A673 (cell line): ENCODE measurements around the gene FAM180B. TPM values are rescaled to one million over a fixed set of nuclear protein-coding genes. Genes with fewer than 3 reads are reported as not detected.

ENCODE experiments used
- BruUV-seq: library from RNA; stranded (reverse); fragments of 400-500 nt; replicated peaks from 2 replicates; lab custom pipeline; 2021; lab: Mats Ljungman, UMichigan
- CTCF ChIA-PET: fragments of 300-600 bp; sonication (Branson Sonifier 250); formaldehyde crosslinking; loops from one replicate; lab custom pipeline; 2022; ENCODE audit warnings: antibody characterized with exemption; lab: Charles Lee
- POLR2A ChIA-PET: fragments of 300-600 bp; sonication (Branson Sonifier 250); formaldehyde crosslinking; loops from one replicate; lab custom pipeline; 2022; ENCODE audit warnings: antibody characterized with exemption; ENCODE audit not compliant: low non-redundant PET; lab: Charles Lee
- DNase-seq: peaks from one replicate; pipeline ENCODE4 v3.0.0-alpha.2; 2015; ENCODE audit warnings: low spot score
- H3K27ac ChIP-seq: fragments of 200-600 bp; sonication (generic); 2 replicates; pipeline ENCODE4 v1.5.1; 2016; ENCODE audit warnings: mixed run types, low read depth, mild to moderate bottlenecking, mixed read lengths, antibody characterized with exemption, low read length; ENCODE audit not compliant: poor library complexity, severe bottlenecking
- H3K27me3 ChIP-seq: fragments of 200-600 bp; sonication (generic); replicated peaks from 2 replicates; pipeline ENCODE4 v1.6.1; 2017; ENCODE audit warnings: mixed run types, low read depth, mild to moderate bottlenecking, mixed read lengths, antibody characterized with exemption, low read length; ENCODE audit not compliant: insufficient read depth, poor library complexity
- H3K36me3 ChIP-seq: fragments of 200-600 bp; sonication (generic); 2 replicates; pipeline ENCODE4 v1.6.1; 2016; ENCODE audit warnings: mixed run types, mild to moderate bottlenecking, mixed read lengths, antibody characterized with exemption, low read length; ENCODE audit not compliant: insufficient read depth, poor library complexity, severe bottlenecking
- H3K4me1 ChIP-seq: fragments of 200-600 bp; sonication (generic); 2 replicates; pipeline ENCODE4 v1.6.1; 2017; ENCODE audit warnings: mixed run types, mild to moderate bottlenecking, mixed read lengths, antibody characterized with exemption, low read length; ENCODE audit not compliant: insufficient read depth, poor library complexity, severe bottlenecking
- H3K4me3 ChIP-seq: fragments of 200-600 bp; sonication (generic); 2 replicates; pipeline ENCODE4 v1.5.1; 2016; ENCODE audit warnings: low read depth, mixed run types, mild to moderate bottlenecking, mixed read lengths, low read length; ENCODE audit not compliant: poor library complexity, severe bottlenecking
- H3K9me3 ChIP-seq: fragments of 200-600 bp; sonication (generic); 2 replicates; pipeline ENCODE4 v1.6.1; 2016; ENCODE audit warnings: mixed run types, low read depth, mild to moderate bottlenecking, mixed read lengths, antibody characterized with exemption, low read length; ENCODE audit not compliant: poor library complexity, severe bottlenecking
- EZH2 ChIP-seq: fragments of 200-600 bp; sonication (generic); IDR thresholded peaks from 2 replicates; pipeline ENCODE4 v1.6.1; 2017; ENCODE audit warnings: borderline replicate concordance, low read depth, mild to moderate bottlenecking, mixed read lengths, antibody characterized with exemption, low read length; ENCODE audit not compliant: poor library complexity, severe bottlenecking
- intact Hi-C: fragments of 100-400 bp; cut with micrococcal nuclease; formaldehyde crosslinking; loops from one replicate; pipeline ENCODE4 v1.10.0; 2022; ENCODE audit not compliant: unreplicated experiment
- total RNA-seq: library from RNA; stranded (reverse); gene quantifications from 2 replicates; pipeline ENCODE4 v1.2.3, GENCODE V29; 2021
- TF ChIP-seq, protein P1 (sequence below): fragments of 300-800, 200-600 bp; sonication (generic); conservative IDR thresholded peaks from 2 replicates; pipeline ENCODE4 v1.5.1; 2017; ENCODE audit warnings: low read depth, mild to moderate bottlenecking, antibody characterized with exemption, low read length, moderate library complexity, mixed read lengths

FAM180B gene
- total RNA-seq, 1 experiment from 2014 or later = 0.62 TPM

DNA sequence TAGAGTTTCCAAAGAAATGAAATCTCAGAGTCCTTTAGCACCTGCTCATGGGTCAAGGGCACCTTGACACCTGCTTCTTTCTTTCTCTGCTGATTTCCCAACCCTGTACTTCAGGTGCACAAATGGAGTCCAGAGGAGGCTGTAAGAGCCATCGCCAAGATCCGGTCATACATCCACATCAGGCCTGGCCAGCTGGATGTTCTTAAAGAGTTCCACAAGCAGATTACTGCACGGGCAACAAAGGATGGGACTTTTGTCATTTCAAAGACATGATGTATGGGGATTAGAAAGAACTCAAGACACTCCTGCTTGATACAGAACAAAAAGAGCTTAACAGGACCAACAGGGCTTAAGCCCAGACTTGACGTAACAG is 15.1 kb upstream of the FAM180B start:
- Histone ChIP-seq H3K4me3 (no peak overlapping the region), H3K36me3 (peaks cover 50% of the 10 kb centered on the region), H3K4me1 (no peaks in the 10 kb centered on the region), H3K27ac (no peak overlapping the region), H3K27me3 (no peaks in the 10 kb centered on the region), H3K9me3 (no peaks in the 10 kb centered on the region)
- ChIA-PET POLR2A (no interaction called here), CTCF (no interaction called here)
- TF ChIP-seq, protein P1, sequence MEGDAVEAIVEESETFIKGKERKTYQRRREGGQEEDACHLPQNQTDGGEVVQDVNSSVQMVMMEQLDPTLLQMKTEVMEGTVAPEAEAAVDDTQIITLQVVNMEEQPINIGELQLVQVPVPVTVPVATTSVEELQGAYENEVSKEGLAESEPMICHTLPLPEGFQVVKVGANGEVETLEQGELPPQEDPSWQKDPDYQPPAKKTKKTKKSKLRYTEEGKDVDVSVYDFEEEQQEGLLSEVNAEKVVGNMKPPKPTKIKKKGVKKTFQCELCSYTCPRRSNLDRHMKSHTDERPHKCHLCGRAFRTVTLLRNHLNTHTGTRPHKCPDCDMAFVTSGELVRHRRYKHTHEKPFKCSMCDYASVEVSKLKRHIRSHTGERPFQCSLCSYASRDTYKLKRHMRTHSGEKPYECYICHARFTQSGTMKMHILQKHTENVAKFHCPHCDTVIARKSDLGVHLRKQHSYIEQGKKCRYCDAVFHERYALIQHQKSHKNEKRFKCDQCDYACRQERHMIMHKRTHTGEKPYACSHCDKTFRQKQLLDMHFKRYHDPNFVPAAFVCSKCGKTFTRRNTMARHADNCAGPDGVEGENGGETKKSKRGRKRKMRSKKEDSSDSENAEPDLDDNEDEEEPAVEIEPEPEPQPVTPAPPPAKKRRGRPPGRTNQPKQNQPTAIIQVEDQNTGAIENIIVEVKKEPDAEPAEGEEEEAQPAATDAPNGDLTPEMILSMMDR = no peak
- TF ChIP-seq EZH2 = no peak
- BruUV-seq = no TSS peak
- DNase-seq = no peak
- intact Hi-C loops = no loop called here

DNA sequence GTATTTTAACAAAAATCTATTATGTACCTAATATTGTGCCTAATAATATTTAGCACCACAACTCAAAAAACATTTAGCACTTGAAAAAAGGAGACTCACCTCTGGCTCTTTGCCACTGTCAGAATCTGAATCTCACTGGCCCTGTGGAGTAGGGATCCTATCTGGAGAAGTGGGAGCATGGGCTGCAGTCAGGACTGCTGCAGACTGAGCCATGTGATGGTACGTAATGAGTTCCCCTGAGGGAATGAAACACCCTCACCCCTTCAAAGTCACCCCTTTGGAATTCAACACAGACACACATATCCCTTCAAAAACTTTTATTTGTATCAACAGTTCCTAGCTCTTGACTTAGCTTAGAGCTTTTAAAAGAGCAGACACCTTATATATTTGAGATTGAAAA is 14.6 kb upstream of the FAM180B start:
- Histone ChIP-seq H3K27ac (no peak overlapping the region), H3K36me3 (peaks cover 53% of the 10 kb centered on the region), H3K9me3 (no peaks in the 10 kb centered on the region), H3K4me3 (no peak overlapping the region), H3K27me3 (no peaks in the 10 kb centered on the region), H3K4me1 (no peaks in the 10 kb centered on the region)
- no TSS peak for BruUV-seq
- intact Hi-C loops = no loop called here
- ChIA-PET CTCF (no interaction called here), POLR2A (no interaction called here)
- no peak for TF ChIP-seq EZH2
- TF ChIP-seq, protein P1 = no peak
- no peak for DNase-seq

DNA sequence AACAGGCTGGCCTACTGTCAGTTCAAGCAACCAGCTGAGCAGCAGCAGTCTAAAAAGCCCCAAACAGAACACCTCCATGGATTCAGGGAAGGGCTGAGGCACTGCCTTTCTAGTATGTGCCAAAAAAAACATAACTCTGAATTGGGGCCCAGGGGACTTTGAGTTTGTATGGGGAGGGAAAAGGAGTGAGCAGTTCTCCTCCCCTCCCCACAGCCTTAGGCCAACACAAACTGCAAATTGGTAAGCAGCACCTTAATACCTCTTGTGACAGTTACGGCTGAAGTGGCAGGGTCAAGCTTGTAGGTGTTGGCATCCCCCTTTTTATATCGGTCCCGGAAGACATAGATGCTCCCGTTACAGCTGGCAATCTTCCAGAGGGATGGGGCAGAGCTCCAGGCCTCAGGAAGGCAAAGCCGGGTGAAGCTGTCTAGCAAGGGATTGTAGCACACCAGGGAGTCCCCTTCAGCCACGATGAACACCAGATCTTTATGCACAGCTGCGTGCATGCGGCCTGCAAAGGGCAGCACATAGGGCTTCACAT is 13.7 kb upstream of the FAM180B start:
- Histone ChIP-seq H3K4me3 (no peak overlapping the region), H3K27me3 (no peaks in the 10 kb centered on the region), H3K4me1 (peaks cover 8% of the 10 kb centered on the region), H3K9me3 (no peaks in the 10 kb centered on the region), H3K27ac (no peak overlapping the region), H3K36me3 (peaks cover 62% of the 10 kb centered on the region)
- DNase-seq = peak; percentile 57
- TF ChIP-seq, protein P1 = no peak
- no peak for TF ChIP-seq EZH2
- CTCF ChIA-PET = interaction anchor here (0.6 kb wide), 1 partner anchor 289 kb away, joined by 3 read pairs; no protein-coding TSS in a partner anchor
- intact Hi-C loops = no loop called here
- BruUV-seq = no TSS peak
- POLR2A ChIA-PET = no interaction called here
